Measurements from ENCODE around the gene AATK.

AATK gene, protein sequence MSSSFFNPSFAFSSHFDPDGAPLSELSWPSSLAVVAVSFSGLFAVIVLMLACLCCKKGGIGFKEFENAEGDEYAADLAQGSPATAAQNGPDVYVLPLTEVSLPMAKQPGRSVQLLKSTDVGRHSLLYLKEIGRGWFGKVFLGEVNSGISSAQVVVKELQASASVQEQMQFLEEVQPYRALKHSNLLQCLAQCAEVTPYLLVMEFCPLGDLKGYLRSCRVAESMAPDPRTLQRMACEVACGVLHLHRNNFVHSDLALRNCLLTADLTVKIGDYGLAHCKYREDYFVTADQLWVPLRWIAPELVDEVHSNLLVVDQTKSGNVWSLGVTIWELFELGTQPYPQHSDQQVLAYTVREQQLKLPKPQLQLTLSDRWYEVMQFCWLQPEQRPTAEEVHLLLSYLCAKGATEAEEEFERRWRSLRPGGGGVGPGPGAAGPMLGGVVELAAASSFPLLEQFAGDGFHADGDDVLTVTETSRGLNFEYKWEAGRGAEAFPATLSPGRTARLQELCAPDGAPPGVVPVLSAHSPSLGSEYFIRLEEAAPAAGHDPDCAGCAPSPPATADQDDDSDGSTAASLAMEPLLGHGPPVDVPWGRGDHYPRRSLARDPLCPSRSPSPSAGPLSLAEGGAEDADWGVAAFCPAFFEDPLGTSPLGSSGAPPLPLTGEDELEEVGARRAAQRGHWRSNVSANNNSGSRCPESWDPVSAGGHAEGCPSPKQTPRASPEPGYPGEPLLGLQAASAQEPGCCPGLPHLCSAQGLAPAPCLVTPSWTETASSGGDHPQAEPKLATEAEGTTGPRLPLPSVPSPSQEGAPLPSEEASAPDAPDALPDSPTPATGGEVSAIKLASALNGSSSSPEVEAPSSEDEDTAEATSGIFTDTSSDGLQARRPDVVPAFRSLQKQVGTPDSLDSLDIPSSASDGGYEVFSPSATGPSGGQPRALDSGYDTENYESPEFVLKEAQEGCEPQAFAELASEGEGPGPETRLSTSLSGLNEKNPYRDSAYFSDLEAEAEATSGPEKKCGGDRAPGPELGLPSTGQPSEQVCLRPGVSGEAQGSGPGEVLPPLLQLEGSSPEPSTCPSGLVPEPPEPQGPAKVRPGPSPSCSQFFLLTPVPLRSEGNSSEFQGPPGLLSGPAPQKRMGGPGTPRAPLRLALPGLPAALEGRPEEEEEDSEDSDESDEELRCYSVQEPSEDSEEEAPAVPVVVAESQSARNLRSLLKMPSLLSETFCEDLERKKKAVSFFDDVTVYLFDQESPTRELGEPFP (N-terminal part only)

DNA sequence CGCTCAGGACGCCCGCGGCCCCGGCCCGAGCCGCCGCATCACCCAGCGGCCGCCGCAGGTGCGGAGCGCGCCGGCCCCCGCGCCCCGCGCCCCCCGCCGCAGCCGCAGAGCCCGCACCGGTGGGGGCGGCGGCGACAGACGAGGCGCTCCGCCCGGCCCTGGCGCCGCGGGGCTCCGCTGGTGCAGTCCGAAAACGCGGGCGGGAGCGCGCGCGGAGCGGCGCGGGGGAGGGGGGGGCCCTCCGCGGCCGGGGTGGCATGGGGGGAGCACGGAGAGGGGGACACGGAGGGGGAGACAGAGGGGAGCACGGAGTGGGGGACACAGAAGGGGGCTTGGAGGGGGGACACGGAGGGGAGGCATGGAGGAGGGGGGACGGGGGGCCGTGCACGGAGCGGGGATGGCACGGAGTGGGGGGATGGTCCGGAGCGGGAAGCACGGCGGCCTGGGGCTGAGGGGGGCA is at the start of gene AATK:
TSS of gene AATK (minus strand) at position 189 of the 460 bp plus-strand sequence. CDS start 229 bp downstream, outside the sequence.
- no peak for DNase-seq

DNA sequence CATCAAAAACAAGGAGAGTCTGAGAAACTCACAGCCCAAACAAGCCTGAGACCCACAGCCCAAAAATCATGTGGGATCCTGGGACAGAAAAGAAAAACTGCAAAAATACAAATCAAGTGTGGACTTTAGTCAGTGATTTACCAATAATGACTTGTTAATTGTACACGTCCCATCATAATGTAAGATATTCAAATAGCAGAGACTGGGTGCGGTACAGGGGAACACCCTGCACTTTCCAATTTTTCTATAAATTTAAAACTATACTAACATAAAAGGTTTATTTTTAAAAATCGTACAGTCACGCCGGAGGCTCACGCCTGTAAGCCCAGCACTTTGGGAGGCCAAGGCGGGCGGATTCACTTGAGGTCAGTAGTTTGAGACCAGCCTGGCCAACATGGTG is 48.0 kb upstream of the AATK start:
- DNase-seq: no peak

DNA sequence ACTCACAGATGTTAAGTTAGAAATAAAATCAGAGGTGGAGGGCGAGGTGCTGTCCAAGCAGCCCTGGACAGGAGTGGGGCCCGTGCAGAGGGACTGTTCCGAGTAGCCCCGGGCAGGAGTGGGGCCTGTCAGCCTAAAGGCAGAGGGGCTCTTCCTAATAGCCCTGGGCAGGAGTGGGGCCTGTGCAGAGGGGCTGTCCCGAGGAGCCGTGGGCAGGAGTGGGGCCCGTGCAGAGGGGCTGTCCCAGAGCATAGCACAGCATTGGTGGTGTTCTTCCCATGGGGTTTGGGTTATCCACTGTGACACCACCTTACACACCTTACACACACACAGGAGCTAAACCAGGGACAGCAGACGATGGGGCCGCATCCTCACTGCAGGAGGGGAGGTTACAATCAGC is 46.3 kb upstream of the AATK start:
- no peak for DNase-seq

DNA sequence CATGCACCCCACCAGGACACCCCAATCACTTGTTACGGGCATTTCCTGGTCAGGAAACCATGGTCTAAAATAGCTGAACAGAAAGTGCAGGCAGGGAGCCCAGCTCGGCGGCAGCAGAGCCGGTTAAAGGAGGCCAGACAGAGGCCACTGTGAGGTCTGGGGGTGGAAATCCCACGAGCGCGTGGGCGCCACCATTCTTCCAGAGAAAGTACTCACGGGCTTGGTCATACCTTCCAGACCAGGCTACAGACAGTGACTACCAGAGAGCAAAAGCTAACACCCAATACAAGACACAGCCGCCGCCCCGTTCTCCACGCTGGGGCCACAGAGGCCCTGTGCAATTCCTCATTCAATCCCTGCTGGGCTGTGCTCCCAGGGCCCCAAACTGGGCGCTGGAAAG is 44.8 kb upstream of the AATK start:
- DNase-seq: no peak

DNA sequence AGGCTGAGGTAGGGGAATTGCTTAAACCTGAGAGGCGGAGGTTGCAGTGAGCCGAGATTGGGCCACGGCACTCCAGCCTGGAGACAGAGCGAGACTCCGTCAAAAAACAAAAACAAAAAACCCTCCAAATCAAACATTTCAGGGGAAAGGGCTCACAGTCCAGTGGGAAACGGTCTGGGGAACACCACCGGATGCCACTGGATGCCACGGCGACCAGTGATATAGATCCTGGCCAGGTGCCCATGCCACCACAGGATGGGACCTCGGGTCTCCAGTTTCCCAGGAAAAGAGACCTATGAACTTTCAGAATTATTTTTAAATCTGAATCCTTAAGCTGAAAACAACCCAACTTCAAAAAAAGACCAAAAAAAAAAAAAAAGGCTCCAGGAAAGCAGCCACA is 44.4 kb upstream of the AATK start:
- DNase-seq: no peak

DNA sequence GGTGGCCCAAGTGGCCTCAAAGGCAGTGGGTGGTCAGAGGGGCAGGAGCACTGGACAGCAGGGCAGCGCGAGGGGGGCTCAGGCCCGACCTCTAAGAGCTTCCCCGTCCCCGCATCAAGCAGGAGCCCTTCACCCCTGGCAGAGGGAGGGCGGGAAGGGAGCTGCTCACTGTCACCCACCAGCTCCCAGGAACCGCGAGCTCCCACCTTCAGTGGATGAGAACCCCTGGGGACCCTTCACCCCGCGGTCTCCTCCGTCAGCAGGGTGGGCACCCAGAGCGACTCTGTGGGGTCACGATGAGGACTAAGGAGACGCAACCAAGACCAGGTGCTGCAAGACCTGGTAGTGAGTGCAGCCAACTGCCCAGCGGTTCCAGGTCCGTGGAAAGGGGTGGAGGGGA is 43.1 kb upstream of the AATK start:
- DNase-seq: no peak

DNA sequence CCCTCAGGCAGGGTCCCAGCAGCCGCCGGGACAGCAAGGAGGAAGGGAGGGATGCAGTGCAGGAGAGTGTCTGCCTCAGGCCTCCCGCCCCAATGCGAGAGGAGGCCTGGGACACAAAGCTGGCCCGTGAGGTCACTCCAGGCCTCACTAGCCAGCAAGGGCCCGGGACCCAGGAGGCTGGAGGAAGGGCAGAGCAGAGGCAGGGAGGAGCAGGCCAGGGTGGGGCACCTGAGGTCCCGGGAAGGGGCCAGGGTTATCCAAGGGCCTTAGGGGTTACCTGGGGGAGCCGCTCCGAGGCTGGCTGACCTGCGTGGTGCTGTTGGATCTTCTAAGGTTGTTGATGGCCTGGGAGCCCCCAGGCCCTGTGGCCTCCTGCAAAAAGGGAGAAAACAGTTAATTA is 42.6 kb upstream of the AATK start:
- DNase-seq: no peak

DNA sequence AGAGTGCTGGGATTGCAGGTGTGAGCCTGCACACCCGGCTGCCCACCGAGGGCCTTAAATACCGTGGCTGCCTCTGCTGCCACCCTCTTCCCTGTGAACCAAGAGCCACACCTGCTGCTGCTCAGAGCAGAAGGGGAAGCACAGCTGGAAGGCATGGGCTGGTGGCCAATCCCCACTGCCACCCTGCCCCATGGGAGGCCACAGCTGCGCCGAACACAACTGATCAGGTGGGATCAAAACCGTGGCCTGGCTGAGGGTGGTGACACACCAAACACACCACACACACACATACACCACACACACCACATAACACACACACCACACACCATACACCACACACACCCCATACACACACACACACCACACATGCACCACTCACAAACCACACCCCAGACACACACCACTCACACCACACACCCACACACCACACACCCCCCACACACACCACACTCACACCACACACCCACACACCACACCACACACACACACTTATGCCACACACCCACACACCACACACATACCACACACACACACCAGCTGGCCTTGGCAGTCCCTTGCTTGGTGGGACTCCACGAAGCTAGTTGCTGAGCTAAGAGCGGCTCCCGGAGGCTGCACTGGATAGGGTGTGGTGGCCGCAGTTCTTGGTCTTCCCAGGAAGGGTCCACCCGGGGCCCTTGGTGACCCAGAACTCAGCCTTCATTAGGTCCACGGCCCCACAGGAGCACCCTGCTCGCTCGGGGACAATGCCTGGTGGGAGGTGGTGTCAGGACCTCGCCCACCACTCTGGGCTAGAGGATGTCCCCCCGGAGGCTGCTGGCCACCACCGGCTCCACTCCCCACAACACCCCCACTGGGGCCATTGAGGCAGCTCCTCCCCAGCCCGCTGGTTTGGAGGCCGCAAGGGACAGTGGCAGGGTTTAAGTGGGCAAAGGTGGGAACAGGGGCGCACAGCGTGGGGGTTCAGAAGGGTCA is 41.9 kb upstream of the AATK start:
- DNase-seq: no peak

DNA sequence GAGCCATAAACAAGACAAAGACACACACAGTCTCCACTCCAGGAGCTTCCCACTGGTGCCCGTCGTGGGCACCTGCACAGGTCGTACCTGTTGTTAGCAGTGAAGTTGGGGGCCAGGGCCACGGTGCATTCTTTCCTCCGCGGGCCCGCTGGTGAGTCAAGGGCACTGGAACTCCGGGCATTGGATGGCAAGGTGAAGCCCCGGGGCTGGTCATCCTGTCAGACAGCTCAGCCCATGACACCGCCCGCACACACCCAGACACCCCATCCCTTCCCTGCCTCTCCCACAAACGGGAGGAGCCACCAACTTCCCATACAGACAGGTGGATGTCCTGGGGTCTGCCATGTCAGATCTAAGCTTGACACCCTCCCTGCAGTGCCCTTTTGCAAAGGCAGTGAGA is 40.6 kb upstream of the AATK start:
- no peak for DNase-seq

DNA sequence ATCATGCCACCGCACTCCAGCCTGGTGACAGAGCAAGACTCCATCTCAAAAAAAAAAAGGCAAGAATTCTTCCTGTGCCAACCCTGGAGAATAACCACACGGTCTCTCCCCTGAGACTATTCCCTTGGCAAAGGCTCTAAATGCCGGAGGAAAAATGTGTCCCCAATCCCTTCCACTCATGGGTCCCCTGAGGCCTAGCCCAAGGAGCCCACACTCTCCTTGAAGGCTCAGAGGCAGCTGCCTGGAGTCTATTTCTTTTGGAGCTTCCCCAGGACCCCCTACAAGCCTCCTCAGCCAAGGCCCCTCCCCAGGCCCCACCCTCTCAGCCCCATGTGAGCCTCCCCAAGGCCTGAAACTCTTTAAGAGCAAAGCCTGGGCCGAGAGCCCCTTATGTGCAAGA is 40.1 kb upstream of the AATK start:
- no peak for DNase-seq

DNA sequence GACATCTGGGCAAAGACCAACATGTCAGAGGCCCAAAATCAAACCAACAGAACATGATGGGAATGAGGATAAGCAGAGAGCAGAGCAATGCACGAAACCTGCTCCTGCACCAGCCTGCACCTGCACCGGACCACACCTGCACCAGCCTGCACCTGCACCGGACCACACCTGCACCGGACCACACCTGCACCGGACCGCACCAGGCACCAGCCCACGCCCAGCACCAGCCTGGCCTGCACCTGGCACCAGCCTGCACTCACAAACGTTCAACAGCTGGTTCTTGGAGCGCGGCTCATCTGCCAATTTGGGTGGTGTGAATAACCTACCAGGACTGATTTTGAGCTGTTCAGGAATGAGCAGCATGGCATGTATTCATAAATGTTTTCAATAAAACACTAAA is 38.6 kb upstream of the AATK start:
- no peak for DNase-seq

DNA sequence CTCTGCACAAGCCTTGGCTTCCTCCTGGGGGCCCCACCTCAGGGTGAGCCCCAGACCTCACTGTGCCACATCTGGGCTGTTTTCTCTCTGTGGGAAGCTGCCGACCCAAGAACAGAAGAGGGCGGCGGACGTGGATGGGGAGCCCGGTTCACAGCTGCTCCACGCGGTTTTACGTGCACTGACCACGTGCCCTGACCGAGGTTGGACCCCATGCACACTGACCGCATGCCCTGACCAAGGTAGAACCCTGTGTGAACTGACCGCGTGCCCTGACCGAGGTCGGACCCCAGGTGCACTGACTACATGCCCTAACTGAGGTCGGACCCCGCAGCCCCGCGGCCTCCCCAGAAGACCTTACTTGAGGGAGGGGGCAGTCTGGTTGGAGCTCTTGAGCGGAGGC is 37.1 kb upstream of the AATK start:
- DNase-seq: no peak

DNA sequence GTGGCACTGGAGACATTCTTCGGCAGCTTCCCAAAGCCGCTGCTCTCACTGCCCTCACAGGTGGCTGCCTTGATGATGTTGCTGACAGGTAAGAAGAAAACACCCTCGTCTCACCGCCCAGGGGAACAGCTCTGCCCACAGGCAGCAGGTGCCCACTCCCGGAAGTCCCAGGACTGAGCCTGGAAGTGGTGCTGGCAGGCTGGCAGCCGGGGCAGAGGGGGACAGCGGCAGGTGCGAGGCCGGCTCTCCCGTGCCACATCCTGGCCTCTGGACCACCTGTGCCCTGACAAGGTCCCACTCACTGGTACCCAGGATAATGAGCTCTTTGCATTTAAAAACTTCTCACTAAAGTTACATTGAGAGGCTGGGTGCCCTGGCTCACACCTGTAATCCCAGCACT is 36.3 kb upstream of the AATK start:
- DNase-seq: no peak

DNA sequence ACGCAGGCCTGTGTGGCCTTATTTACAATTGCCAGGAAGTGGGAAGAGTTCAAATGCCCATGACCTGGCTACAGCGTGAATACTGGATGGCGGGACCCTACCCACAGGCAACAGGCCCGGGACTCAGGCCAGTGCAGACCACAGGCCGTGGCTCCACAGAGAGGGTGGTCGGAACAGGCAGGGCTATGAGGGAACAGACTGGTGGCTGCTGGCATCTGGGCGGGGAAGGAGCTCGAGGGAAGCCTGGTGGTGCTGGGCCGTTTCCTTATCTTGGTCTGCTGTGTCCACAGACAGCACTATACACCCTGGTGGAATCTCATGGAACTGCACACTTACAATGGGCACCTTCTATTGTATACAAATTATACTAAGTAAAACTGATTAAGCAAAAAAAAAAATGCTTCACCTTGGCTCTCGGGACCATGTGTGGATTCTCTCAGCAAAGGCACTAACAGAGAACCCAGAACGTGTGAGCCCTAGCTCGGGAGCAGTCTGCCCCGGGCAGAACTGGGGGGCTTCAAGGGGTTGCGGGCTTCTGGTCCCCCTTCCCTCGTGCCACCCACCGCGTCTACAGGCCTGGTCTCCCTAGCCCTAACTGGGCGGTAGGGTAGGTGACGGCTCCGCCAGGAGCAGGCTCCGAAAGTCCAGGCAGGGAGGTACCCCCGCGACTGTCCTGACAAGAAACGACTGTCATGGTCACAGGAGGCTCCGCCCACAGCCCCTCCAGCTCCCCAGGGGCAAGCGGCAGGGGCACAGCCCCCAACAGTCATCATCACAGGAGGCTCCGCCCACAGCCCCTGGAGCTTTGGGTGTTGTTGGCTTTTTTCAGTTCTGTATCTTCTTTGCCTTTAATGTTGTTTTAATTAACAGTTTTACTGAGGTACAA is 34.9 kb upstream of the AATK start:
- DNase-seq: peak; percentile 52

DNA sequence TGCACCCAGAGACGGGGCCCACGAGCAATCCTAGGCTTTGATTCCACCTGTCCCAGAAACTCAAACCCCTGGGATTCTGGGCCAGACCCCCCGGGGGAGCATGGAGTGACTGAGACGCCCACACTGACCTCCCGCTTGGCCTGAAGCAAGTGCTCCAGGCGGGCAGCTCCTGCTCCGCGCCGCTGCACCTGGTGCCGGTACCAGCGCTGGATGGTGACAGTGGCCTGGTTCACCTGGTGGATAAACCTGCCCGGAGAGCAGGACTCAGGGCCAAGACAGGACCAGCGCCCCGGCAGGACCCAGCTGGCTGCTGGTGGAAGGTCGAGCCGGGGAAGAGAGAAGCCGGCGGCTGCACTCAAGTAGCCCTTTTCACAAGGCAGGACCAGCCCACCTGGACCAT is 34.2 kb upstream of the AATK start:
- no peak for DNase-seq

DNA sequence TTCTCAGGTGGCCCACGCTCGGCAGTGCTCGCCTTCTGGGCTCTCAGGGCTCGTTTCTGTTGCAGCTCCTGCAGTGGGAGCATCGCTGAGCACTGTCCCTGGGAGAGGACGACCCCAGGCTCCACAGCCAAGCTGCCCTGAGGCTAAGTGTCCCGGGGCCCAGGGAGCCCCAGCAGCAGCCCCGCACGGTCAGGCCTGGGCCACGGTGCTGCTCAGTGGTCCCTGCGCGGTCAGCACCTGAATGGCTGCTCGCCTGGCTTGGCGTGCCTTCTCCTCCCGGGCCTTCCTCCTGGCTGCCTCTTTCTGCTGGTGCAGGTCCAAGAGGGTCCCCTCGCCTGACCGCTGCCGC is 33.4 kb upstream of the AATK start:
- no peak for DNase-seq

DNA sequence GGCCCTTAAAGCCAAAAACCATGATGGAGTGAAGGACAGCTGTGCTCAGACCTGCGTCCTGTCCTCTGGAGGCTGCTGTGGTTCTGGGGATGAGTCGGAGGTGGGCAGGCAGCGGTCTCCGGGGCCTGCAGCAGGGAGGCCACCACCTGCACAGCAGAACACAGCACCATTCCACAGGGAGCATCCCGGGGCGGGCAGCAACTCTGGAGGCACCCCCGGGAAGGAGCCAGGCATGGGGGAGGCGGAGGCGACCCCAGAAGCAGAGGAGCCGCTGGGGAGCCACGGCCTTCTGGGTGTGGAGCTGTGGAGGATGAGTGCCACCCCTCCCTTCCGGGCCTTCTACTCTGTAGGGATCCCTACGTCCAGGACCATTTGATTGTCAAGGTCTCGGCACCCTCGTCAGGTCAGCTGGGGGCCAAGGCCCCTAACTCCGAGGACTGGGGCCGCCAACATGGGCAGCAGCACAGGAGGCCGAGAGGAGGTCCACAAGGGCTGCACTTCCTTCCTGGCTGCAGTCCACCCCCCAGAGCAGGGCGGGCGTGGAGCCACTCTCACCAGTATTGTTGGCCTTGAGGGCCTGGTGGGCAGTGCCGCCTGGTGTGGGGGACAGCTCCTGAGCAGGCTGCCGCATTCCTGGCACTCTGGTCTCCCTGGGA is 32.9 kb upstream of the AATK start:
- DNase-seq: no peak

DNA sequence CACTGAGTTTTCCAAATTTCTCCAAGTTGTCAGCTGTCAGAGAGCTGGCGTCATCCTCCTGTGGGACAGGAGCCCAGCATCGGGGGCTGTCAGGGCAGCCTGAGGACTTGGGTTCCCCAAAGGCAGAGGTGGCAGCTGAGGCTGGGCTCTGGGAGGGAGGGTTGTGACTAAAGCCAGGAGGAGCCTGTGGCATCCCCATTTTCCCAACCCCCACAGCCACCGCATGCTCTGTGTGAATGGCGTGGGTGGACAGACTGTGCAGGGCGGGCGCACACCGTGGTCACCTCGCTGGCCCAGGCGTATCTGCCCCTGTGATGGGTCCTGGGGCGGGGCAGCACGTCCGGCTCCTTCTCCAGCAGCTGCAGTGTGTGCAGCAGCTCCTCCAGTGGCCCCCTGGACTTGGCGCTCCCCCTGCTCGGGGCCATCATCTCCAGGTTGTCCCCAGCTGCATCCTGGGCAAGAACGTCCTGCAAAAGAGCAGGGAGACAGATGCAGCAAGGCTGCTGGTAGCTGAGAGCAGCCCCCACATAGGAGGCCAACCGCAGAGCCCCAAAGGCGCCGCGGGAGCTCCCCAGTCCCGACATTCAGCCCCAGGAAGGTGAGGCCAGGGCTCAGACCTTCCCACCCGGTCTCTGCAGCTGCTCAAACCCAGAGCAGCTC is 31.9 kb upstream of the AATK start:
- no peak for DNase-seq

DNA sequence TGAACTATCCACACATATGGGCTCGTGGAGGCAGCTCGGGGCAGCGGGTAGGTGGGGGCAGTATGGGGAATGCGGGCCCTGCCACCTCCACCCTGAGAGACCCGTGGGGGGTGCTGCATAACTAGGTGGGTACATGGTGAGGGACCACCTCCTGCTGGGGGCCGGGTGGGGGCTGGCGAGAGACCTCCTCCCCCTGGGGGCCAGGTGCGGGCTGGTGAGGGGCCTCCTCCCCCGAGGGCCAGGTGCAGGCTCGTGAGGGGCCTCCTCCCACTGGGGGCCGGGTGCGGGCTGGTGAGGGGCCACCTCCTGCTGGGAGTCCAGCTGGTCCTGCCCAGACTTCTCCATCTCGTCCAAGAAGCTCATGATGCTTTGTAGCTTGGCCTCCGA is 31.4 kb upstream of the AATK start:
- no peak for DNase-seq
